Stomach (tissue), 4 donors: ENCODE data around the gene TMEM229B.

Experiments
- POLR2A ChIP-seq, 4 donors: fragments of 450-650 bp; IDR thresholded peaks; one replicate each; pipeline ENCODE4 v1.6.1; 2016; ENCODE audit warnings: antibody characterized with exemption in 4 of 4, control low read depth in 2 of 4, mild to moderate bottlenecking in 1 of 4, moderate library complexity in 1 of 4
- TF ChIP-seq, protein P1 (sequence below), 7 experiments: fragments of 450-650 bp in 4 of 7; fragments of 200-600 bp in 3 of 7; sonication (generic) in 3 of 7; IDR thresholded peaks; one replicate each; pipeline ENCODE4 v1.5.1; 2016 to 2019; ENCODE audit warnings: antibody characterized with exemption in 7 of 7, control low read depth in 2 of 7, mild to moderate bottlenecking in 1 of 7

DNA sequence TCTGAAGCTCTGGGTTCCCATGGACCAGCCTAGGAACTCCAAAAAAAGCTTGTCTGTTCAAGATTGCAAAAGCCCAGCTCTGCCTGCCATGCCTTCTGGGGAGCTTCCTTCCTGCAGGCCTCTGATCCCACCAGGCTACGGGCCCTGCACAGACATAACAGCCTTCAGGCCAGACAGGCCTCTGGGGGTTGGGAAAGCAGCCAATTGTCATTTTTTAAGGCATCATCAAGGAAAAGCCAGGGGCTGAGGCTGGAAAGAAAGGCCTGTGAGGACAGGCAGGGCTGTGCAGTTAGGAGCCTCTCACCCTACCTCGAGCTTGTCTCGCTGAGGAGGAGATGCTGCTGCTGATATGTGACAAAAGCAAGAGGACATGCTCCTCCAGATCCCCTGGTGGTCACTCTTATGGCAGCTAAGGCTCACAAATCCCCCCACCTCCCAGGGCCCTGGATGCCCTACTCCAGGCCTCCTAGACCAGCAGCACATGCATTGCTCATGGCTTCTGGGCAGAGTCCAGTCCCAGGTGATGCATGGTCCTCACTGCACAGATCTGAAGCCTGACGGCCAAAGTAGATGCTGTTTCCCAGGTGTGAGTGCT lies 2.9 kb downstream of the TMEM229B start:
- TF ChIP-seq, protein P1, sequence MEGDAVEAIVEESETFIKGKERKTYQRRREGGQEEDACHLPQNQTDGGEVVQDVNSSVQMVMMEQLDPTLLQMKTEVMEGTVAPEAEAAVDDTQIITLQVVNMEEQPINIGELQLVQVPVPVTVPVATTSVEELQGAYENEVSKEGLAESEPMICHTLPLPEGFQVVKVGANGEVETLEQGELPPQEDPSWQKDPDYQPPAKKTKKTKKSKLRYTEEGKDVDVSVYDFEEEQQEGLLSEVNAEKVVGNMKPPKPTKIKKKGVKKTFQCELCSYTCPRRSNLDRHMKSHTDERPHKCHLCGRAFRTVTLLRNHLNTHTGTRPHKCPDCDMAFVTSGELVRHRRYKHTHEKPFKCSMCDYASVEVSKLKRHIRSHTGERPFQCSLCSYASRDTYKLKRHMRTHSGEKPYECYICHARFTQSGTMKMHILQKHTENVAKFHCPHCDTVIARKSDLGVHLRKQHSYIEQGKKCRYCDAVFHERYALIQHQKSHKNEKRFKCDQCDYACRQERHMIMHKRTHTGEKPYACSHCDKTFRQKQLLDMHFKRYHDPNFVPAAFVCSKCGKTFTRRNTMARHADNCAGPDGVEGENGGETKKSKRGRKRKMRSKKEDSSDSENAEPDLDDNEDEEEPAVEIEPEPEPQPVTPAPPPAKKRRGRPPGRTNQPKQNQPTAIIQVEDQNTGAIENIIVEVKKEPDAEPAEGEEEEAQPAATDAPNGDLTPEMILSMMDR (IDR thresholded peaks at IDR 0.05): no peak
- TF ChIP-seq POLR2A (IDR thresholded peaks at IDR 0.05): no peak
